Progenitor cell of endocrine pancreas (in vitro differentiated cells): ENCODE results near the gene USP31. TPM values are rescaled to one million over a fixed set of nuclear protein-coding genes. Genes with fewer than 3 reads are reported as not detected.

Experiments
- DNase-seq: peaks from one replicate; pipeline ENCODE4 v3.0.0; 2021; ENCODE audit warnings: low spot score; ENCODE audit not compliant: unreplicated experiment
- H3K27ac Mint-ChIP-seq: 2 replicates; pipeline ENCODE4 v1.8.0; 2021; ENCODE audit warnings: mild to moderate bottlenecking, moderate library complexity, mixed read lengths
- H3K27me3 Mint-ChIP-seq: 2 replicates; pipeline ENCODE4 v1.8.0; 2021; ENCODE audit warnings: mixed read lengths
- H3K36me3 Mint-ChIP-seq: 2 replicates; pipeline ENCODE4 v1.8.0; 2022; ENCODE audit warnings: mixed read lengths; ENCODE audit not compliant: insufficient read depth
- H3K4me1 Mint-ChIP-seq: 2 replicates; pipeline ENCODE4 v1.8.0; 2021; ENCODE audit warnings: low read depth, mixed read lengths
- H3K4me3 Mint-ChIP-seq: 2 replicates; pipeline ENCODE4 v1.8.0; 2021; ENCODE audit warnings: low read depth, mild to moderate bottlenecking, moderate library complexity, mixed read lengths
- H3K9me3 Mint-ChIP-seq: 2 replicates; pipeline ENCODE4 v1.8.0; 2021; ENCODE audit warnings: low read depth, mixed read lengths
- total RNA-seq: library from RNA; stranded (reverse); gene quantifications from 2 replicates; pipeline ENCODE4 v1.2.1, GENCODE V29; 2021
- TF ChIP-seq, protein P1 (sequence below): fragments of 200-600 bp; sonication (generic); IDR thresholded peaks from one replicate; pipeline ENCODE4 v1.5.0; 2021; ENCODE audit warnings: antibody characterized with exemption, mild to moderate bottlenecking; ENCODE audit not compliant: unreplicated experiment

The USP31 gene
- total RNA-seq, 1 donor from 2014 or later: 10.5 TPM

DNA sequence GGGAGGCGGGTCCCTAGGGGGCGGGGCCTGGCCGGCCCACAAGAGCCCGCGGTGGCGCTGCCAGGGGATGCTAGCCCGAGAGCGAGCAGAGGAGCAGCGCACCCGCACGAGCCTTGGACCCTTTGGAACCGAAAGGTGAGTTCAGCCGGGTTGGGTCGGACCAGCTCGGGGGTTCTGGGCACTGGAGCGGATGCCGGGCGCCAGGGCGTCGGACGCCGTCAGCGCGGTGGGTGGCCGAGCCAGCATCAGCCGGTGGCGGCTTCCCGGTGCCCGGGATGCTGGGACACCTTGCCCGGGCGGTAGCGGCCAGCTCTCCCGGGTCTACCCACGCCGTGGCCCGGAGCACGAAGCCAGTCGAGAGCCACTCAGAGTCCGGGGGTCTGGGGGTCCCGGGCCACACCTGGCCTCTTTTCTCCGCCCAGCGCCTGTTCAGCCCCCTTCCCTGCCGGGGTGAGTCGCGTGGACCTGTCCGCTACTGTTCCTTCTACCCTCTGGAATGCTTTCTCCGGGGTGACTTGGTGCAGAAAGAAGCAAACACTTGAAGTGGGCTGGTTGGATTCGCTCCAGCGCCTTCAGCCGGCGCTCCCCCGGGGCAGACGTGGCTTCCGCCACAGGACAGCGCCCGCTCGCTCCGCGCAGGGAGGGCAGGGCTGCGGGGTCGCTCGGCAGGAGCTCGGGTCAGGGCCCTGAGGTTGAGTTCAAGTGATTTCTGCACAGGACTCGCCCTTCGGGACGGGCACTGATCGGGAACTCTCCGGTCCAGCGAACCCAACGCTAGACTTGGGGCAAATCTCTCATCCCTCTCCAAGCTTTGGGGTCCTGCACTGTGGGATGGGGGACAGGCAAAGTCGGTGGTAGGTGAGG is 33.7 kb upstream of the USP31 start, which contains the start of gene SCNN1G:
Gene SCNN1G, plus strand, starts transcription at position 67 of the 864 bp plus-strand sequence. CDS start 3,527 bp downstream, outside the sequence.
- Mint-ChIP-seq H3K36me3 (no peaks in the 10 kb centered on the region), H3K27ac (no peak within 1 kb of the TSS), H3K27me3 (peaks cover 67% of the 10 kb centered on the region), H3K4me3 (peak within 1 kb of the TSS; percentile 49), H3K4me1 (no peaks in the 10 kb centered on the region), H3K9me3 (no peaks in the 10 kb centered on the region)
- TF ChIP-seq, protein P1, sequence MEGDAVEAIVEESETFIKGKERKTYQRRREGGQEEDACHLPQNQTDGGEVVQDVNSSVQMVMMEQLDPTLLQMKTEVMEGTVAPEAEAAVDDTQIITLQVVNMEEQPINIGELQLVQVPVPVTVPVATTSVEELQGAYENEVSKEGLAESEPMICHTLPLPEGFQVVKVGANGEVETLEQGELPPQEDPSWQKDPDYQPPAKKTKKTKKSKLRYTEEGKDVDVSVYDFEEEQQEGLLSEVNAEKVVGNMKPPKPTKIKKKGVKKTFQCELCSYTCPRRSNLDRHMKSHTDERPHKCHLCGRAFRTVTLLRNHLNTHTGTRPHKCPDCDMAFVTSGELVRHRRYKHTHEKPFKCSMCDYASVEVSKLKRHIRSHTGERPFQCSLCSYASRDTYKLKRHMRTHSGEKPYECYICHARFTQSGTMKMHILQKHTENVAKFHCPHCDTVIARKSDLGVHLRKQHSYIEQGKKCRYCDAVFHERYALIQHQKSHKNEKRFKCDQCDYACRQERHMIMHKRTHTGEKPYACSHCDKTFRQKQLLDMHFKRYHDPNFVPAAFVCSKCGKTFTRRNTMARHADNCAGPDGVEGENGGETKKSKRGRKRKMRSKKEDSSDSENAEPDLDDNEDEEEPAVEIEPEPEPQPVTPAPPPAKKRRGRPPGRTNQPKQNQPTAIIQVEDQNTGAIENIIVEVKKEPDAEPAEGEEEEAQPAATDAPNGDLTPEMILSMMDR: peak; percentile 28
- DNase-seq: peak; percentile 18

DNA sequence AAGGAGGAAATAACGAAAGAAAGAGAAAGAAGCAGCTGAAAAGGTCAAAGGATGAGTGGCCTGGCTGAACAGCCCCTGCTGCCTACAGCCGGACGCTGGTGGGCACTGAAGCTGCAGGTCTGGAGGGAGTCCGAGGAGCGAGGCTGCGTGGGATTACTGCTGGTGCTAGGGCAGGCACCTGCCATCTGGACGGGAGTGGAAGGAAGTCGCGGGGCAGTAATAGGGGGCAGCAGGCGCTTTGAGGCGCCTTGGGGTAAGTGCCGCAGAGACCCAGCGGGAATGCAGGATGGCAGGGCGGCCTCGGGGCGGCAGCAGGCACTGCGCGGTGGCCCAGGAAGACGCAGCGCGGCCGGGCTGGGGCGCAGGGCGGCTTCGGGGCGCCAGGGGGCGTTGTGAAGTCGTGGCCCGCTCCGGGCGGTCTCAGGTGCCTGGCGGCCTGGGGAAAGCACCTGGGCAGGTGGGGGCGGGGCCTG is 33.0 kb upstream of the USP31 start:
- H3K27me3 Mint-ChIP-seq: peaks cover 60% of the 10 kb centered on the region
- TF ChIP-seq, protein P1: peak; percentile 93
- H3K4me1 Mint-ChIP-seq: no peaks in the 10 kb centered on the region
- H3K9me3 Mint-ChIP-seq: no peaks in the 10 kb centered on the region
- peak; percentile 96 for DNase-seq
- H3K36me3 Mint-ChIP-seq: no peaks in the 10 kb centered on the region
- H3K27ac Mint-ChIP-seq: no peak overlapping the region
- H3K4me3 Mint-ChIP-seq: no peak overlapping the region

DNA sequence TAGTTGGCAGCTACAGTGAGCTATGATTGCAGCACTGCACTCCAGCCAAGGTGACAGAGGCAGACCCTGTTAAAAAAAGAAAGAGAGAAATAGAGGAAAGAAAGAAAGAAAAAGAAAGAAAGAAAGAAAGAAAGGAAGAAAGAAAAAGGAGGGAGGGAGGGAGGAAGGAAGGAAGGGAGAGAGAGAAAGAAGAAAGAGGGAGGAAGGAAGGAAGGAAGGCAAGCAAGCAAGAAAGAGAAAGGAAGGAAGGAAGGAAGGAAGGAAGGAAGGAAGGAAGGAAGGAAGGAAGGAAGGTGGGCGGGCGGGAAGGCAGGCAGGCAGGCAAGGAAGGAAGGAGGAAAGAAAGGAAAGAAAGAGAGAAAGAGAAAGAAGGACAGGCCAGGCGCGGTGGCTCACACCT is 32.3 kb upstream of the USP31 start:
- H3K27me3 Mint-ChIP-seq: peaks cover 56% of the 10 kb centered on the region
- H3K36me3 Mint-ChIP-seq: no peaks in the 10 kb centered on the region
- H3K4me1 Mint-ChIP-seq: no peaks in the 10 kb centered on the region
- TF ChIP-seq, protein P1: no peak
- no peak for DNase-seq
- H3K9me3 Mint-ChIP-seq: no peaks in the 10 kb centered on the region
- H3K27ac Mint-ChIP-seq: no peak overlapping the region
- no peak overlapping the region for H3K4me3 Mint-ChIP-seq

DNA sequence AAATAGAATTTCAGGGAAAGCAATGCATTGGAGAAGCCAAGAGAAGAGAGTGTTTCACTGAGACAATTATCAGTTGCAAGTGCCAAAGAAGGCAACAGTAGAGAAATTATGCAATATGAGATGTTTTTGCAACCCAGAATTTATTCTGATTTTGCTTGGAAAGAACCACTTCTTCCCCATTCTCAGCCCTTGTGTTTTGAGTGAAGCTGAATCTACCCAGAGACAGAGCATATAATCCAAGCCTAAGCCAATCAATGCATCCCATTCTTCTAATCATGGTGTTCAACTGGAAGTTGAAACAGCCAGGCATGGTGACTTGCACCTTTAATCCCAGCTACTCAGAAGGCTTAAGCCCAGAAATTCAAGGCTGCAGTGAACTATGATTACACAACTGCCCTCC is 26.4 kb upstream of the USP31 start:
- H3K27me3 Mint-ChIP-seq: peaks cover 32% of the 10 kb centered on the region
- no peak for DNase-seq
- H3K36me3 Mint-ChIP-seq: no peaks in the 10 kb centered on the region
- H3K4me3 Mint-ChIP-seq: no peak overlapping the region
- H3K9me3 Mint-ChIP-seq: no peaks in the 10 kb centered on the region
- H3K4me1 Mint-ChIP-seq: no peaks in the 10 kb centered on the region
- TF ChIP-seq, protein P1: no peak
- H3K27ac Mint-ChIP-seq: no peak overlapping the region

DNA sequence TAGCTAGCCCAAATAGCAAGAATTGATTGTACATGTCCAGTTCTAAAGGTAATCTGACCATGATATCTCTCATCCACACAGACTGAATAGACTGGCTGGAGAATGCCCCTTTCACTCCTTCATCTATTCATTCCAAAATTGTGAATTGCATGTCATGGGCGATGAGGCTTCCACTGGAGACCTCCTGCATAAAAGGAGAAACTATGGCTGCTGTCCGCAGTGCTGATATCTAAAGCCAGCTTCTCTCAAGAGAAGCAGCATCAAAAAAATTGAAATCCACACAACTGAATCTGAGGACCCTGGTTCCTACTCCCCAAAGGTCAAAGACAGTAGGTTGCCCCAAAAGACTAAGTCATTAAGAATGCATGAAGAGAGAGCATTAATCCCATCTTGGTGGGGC is 25.4 kb upstream of the USP31 start:
- Mint-ChIP-seq H3K27ac (no peak overlapping the region), H3K4me1 (no peaks in the 10 kb centered on the region), H3K27me3 (peaks cover 33% of the 10 kb centered on the region), H3K4me3 (no peak overlapping the region), H3K9me3 (no peaks in the 10 kb centered on the region), H3K36me3 (no peaks in the 10 kb centered on the region)
- TF ChIP-seq, protein P1: no peak
- DNase-seq: no peak
